Sigmoid colon (tissue), 7 donors: ENCODE data around the gene PNN. TPM values are rescaled to one million over a fixed set of nuclear protein-coding genes. Genes with fewer than 3 reads are reported as not detected.
"Not testable (repeated sequence)": the region's sequence is repeated elsewhere in the genome, so short reads cannot be mapped to it uniquely, and the experiment has no call there.

Experiments
- DNase-seq: peaks from one replicate; pipeline ENCODE4 v3.0.0-alpha.2; 2019
- H3K27ac ChIP-seq, 4 donors: fragments of 200-600 bp; sonication (generic); one replicate each; pipeline ENCODE4 v1.5.1; 2016 to 2019; ENCODE audit warnings: mild to moderate bottlenecking in 1 of 4
- H3K27me3 ChIP-seq, 3 donors: fragments of 200-600 bp; sonication (generic); one replicate each; pipeline ENCODE4 v1.5.1; 2019; ENCODE audit warnings: mild to moderate bottlenecking in 1 of 3
- H3K36me3 ChIP-seq, 4 donors: fragments of 200-600 bp; sonication (generic); one replicate each; pipeline ENCODE4 v1.5.1; 2016 to 2019
- H3K4me1 ChIP-seq, 4 donors: fragments of 200-600 bp; sonication (generic); one replicate each; pipeline ENCODE4 v1.5.1; 2017 to 2019
- H3K4me3 ChIP-seq, 4 donors: fragments of 200-600 bp; sonication (generic); one replicate each; pipeline ENCODE4 v1.5.1; 2017 to 2019; ENCODE audit warnings: mild to moderate bottlenecking in 2 of 4, moderate library complexity in 1 of 4
- H3K9me3 ChIP-seq, 4 donors: fragments of 200-600 bp in 3 of 4; sonication (generic) in 3 of 4; one replicate each; pipeline versions ENCODE4 v1.5.1 to v1.6.1; 2013 to 2019
- EP300 ChIP-seq, 4 donors: sonication (generic); formaldehyde crosslinking; IDR thresholded peaks; one replicate each; pipeline ENCODE4 v1.6.1; 2017; ENCODE audit warnings: antibody characterized with exemption in 4 of 4
- POLR2A ChIP-seq, 2 donors: fragments of 450-650 bp; IDR thresholded peaks; one replicate each; pipeline ENCODE4 v1.6.1; 2016; ENCODE audit warnings: antibody characterized with exemption in 2 of 2, mild to moderate bottlenecking in 2 of 2, moderate library complexity in 2 of 2
- POLR2AphosphoS5 ChIP-seq, 4 donors: sonication (generic); formaldehyde crosslinking; IDR thresholded peaks; one replicate each; pipeline ENCODE4 v1.6.1; 2017; ENCODE audit warnings: antibody characterized with exemption in 4 of 4
- whole genome bisulfite sequencing, 2 donors: extraction: QIAGEN DNeasy Blood & Tissue Kit; methylation state at CpG; one replicate each; pipeline ENCODE4 v1.1.7; 2013; 5-methylcytosine and 5-hydroxymethylcytosine counted together
- intact Hi-C: fragments of 100-400 bp; cut with DNase I; formaldehyde crosslinking; loops from one replicate; pipeline ENCODE4 v1.15.1; 2023
- polyA plus RNA-seq, 3 donors: library from polyadenylated mRNA; stranded (reverse); fragments of 200-250 nt; gene quantifications; one replicate each; pipeline ENCODE4 v1.2.3, GENCODE V29; 2013
- total RNA-seq, 4 donors: library from RNA; depleted of rRNA; stranded (reverse); fragments of >200 nt; gene quantifications; one replicate each; pipeline ENCODE4 v1.1.0, GENCODE V29; 2016
- TF ChIP-seq, protein P1 (sequence below), 4 experiments: fragments of 450-650 bp in 3 of 4; fragments of 200-600 bp in 1 of 4; IDR thresholded peaks; one replicate each; pipeline ENCODE4 v1.5.1; 2016 to 2019; ENCODE audit warnings: antibody characterized with exemption in 4 of 4, mild to moderate bottlenecking in 3 of 4, moderate library complexity in 2 of 4
- donor health status: healthy with polysubstance abuse.
- donor health status: Bipolar disorder and iron deficiency.
- donor health status: healthy.

The PNN gene
- total and polyA plus RNA-seq, 7 donors = 12.0 to 65.9 (median 37.2) TPM

DNA sequence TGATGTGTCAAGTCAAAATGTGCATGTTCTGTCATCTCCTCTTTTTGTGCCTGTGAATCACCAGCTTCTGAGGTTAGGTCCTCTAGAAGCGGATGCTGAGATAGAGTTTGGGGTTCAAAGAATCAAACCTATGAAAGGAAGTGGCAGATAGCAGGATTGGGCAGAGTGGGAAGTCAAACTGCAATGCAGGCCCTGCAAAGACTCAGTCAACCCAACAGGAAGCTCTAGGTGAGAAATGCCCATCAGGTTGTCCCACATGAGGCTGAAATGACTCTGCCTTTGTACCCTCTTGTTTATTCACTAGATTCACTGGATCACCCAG, 54.1 kb downstream of the PNN start:
- WGBS, 2 donors = 74 to 86% methylated on average over 1 of the region's 1 CpG
- DNase-seq = no peak

DNA sequence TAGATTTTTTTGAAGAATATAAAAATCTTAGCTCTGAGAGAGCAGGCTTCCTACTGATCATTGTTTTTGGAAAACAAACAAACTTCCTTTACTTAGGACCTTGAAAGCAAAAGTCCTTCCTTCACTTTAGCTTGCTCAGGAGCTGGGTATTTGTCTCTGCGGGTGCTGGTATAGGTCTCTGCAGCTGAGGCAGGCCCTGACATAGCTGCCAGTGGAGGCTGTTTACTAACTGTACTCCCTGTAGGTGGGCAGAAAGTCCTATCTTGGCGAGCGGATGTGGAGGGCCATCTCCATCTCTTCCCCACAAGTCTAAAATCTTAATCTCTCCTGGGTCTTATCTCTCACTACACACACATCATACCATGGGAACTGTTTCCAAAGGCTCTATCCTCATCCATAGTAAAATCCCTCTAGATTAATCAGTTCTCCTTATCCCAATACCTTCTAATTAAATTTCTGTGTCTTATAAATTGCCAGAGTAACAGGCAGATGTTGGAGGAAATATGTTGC, 54.6 kb downstream of the PNN start:
- intact Hi-C loops = no loop called here
- Histone ChIP-seq H3K9me3 (no peaks in the 10 kb centered on the region), H3K36me3 (no peaks in the 10 kb centered on the region), H3K4me1 (no peaks in the 10 kb centered on the region), H3K4me3 (no peak overlapping the region), H3K27ac (no peak overlapping the region), H3K27me3 (no peaks in the 10 kb centered on the region)
- DNase-seq = no peak
- TF ChIP-seq POLR2AphosphoS5 (IDR thresholded peaks at IDR 0.05) = no peak
- no peak for TF ChIP-seq EP300 (IDR thresholded peaks at IDR 0.05)
- no peak for TF ChIP-seq POLR2A (IDR thresholded peaks at IDR 0.05)
- TF ChIP-seq, protein P1, sequence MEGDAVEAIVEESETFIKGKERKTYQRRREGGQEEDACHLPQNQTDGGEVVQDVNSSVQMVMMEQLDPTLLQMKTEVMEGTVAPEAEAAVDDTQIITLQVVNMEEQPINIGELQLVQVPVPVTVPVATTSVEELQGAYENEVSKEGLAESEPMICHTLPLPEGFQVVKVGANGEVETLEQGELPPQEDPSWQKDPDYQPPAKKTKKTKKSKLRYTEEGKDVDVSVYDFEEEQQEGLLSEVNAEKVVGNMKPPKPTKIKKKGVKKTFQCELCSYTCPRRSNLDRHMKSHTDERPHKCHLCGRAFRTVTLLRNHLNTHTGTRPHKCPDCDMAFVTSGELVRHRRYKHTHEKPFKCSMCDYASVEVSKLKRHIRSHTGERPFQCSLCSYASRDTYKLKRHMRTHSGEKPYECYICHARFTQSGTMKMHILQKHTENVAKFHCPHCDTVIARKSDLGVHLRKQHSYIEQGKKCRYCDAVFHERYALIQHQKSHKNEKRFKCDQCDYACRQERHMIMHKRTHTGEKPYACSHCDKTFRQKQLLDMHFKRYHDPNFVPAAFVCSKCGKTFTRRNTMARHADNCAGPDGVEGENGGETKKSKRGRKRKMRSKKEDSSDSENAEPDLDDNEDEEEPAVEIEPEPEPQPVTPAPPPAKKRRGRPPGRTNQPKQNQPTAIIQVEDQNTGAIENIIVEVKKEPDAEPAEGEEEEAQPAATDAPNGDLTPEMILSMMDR (IDR thresholded peaks at IDR 0.05) = no peak
- WGBS, 2 donors = 85 to 95% methylated on average over 3 of the region's 3 CpGs

More for the DNA sequence above, 54.1 kb downstream of the PNN start:
- TF ChIP-seq EP300 (IDR thresholded peaks at IDR 0.05) = no peak
- H3K27me3 ChIP-seq = no peaks in the 10 kb centered on the region
- no peak overlapping the region for H3K4me3 ChIP-seq
- no peak overlapping the region for H3K27ac ChIP-seq
- no peaks in the 10 kb centered on the region for H3K9me3 ChIP-seq
- no peaks in the 10 kb centered on the region for H3K36me3 ChIP-seq
- no peaks in the 10 kb centered on the region for H3K4me1 ChIP-seq
- intact Hi-C loops = no loop called here

DNA sequence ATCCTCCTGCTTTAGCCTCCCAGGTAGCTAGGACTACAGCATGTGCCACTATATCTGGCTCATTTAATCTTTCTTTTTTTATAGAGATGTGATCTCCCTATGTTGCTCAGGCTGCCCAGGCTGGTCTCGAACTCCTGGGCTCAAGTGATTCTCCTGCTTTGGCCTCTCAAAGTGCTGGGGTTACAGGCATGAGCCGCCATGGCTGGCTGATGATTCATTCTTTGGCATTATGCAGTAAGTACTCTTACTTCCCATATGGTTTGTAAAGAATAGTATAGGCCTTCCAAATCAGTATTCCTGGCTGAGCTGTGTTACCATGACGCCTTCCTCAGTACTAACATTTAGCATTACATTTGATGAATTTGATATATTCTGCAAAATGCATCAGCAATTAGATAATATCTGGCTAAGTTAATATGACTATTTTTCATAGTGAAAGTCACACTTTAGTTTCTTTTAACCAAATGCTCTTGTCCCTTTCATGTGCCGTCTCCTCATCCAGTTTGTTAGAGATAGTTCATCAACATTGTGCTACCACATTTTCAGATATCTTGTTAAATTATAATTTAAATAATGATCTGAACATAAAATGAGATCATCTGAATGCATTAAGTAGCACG, 55.5 kb downstream of the PNN start:
- WGBS, 2 donors = 84 to 90% methylated on average over 5 of the region's 5 CpGs
- no peak for DNase-seq
- TF ChIP-seq EP300 (IDR thresholded peaks at IDR 0.05) (no peak), POLR2AphosphoS5 (IDR thresholded peaks at IDR 0.05) (no peak), POLR2A (IDR thresholded peaks at IDR 0.05) (no peak)
- TF ChIP-seq, protein P1 (IDR thresholded peaks at IDR 0.05) = no peak
- intact Hi-C loops = no loop called here
- H3K27me3 ChIP-seq = no peaks in the 10 kb centered on the region
- H3K4me1 ChIP-seq = no peaks in the 10 kb centered on the region
- H3K9me3 ChIP-seq = no peaks in the 10 kb centered on the region
- no peaks in the 10 kb centered on the region for H3K36me3 ChIP-seq
- no peak overlapping the region for H3K27ac ChIP-seq
- no peak overlapping the region for H3K4me3 ChIP-seq

DNA sequence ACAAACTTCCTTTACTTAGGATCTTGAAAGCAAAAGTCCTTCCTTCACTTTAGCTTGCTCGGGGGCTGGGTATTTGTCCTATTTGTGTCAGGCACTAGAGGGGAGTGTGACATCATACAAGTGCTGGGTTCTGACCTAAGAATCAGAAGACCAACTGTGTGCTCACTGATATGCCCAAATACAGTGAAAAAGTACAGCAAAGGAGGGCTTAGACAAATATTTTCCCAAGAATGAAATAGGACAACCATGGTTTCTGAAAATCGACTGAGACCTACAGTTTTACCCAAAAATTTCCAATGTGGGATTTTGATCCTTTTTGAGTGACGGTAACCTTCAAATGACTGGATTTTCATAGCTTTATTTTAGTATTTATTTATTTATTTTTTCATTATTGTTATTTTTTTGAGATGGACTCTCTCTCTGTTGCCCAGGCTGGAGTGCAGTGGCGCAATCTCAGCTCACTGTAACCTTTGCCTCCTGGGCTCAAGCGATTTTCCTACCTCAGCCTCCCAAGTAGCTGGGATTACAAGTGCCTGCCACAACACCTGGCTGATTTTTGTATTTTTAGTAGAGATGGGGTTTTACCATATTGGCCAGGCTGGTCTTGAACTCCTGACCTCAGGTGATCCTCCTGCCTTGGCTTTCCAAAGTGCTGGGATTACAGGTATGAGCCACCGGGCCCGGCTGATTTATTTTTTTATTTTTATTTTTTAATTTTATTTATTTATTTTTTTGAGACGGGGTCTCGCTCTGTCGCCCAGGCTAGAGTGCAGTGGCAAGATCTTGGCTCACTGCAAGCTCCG, 56.9 kb downstream of the PNN start:
- H3K9me3 ChIP-seq, H3K4me1 ChIP-seq, H3K36me3 ChIP-seq, intact Hi-C loops, DNase-seq, H3K4me3 ChIP-seq, H3K27me3 ChIP-seq, H3K27ac ChIP-seq: not testable (repeated sequence)
- 86 to 89% methylated on average over 11 of the region's 11 CpGs for WGBS, 2 donors

Other genes with a start within 250 kb of the PNN start
- gene SEC23A, start 72.0 kb upstream of the PNN start, total RNA-seq = 100 to 1,000 TPM; 118 to 235 (median 176) TPM
- 10 to 100 TPM; 25.2 to 53.9 (median 28.7) TPM for gene SEC23A, start 72.0 kb upstream of the PNN start, polyA plus RNA-seq
- gene GEMIN2, start 60.9 kb upstream of the PNN start, total RNA-seq = 10 to 100 TPM in 3 of 4 donors, 1 to 10 TPM in 1; 8.0 to 27.8 (median 16.7) TPM
- 10 to 100 TPM in 1 of 3 donors, 1 to 10 TPM in 2; 8.3 to 12.2 (median 9.6) TPM for gene GEMIN2, start 60.9 kb upstream of the PNN start, polyA plus RNA-seq
- 10 to 100 TPM; 27.3 to 31.7 (median 30.9) TPM for gene TRAPPC6B, start 4.9 kb upstream of the PNN start, total RNA-seq
- 10 to 100 TPM; 12.0 to 12.9 (median 12.6) TPM for gene TRAPPC6B, start 4.9 kb upstream of the PNN start, polyA plus RNA-seq
- 10 to 100 TPM; 12.8 to 18.1 (median 13.8) TPM for gene MIA2, start 58.7 kb downstream of the PNN start, total RNA-seq
- 10 to 100 TPM; 22.2 to 33.9 (median 31.0) TPM for gene MIA2, start 58.7 kb downstream of the PNN start, polyA plus RNA-seq